HG02759 (cell line): ENCODE data around the gene FZD10.

ENCODE experiments used
- ATAC-seq: cut with Tn5 transposase; IDR thresholded peaks from one replicate; pipeline ENCODE4 v1.9.1; 2021; ENCODE audit warnings: mild to moderate bottlenecking, moderate library complexity; ENCODE audit not compliant: unreplicated experiment

FZD10 gene

DNA sequence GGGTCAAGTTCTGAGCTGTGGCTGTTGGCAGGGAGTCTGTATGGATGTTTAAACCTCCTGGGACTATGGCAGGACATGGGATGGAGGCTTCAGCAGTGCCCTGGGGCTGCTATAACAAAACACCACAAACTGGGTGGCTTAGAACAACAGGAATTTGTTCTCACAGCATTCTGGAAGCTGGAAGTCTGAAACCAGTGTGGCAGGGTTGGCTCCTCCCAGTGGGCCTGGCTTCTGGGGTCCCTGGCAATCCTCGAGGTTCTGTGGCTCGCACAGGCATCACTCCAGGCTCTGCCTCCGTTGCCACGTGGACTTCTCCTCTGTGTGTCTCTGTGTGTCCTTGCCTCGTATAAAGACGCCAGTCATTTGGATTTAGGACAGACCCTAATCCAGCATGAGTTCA lies 39.9 kb downstream of the FZD10 start:
- no peak for ATAC-seq

DNA sequence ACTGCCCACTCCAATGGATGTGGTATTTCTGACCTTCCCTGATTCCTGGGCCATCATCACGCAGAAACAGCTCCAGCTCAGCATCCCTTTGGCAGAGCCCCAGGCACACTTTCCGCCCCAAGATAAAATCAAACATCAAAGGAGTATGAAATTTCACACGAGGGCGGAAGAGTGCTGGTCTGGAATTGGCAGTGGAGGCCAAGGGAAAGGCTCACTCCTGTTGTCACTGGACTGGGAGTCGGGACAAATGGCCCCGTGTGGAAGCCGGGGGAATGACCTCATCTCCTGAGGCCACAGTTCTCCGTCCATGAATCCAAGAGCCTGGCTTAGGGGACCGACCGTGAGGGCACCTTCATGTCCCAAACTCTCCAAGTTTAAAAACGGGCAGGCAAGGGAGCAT lies 40.9 kb downstream of the FZD10 start:
- no peak for ATAC-seq

GRCh38 chr12:130204541-130204953 lies 42.3 kb downstream of the FZD10 start:
- no peak for ATAC-seq

- no peak for ATAC-seq
These were observed 43.2 kb downstream of the FZD10 start for GRCh38 chr12:130205495-130205894.

DNA sequence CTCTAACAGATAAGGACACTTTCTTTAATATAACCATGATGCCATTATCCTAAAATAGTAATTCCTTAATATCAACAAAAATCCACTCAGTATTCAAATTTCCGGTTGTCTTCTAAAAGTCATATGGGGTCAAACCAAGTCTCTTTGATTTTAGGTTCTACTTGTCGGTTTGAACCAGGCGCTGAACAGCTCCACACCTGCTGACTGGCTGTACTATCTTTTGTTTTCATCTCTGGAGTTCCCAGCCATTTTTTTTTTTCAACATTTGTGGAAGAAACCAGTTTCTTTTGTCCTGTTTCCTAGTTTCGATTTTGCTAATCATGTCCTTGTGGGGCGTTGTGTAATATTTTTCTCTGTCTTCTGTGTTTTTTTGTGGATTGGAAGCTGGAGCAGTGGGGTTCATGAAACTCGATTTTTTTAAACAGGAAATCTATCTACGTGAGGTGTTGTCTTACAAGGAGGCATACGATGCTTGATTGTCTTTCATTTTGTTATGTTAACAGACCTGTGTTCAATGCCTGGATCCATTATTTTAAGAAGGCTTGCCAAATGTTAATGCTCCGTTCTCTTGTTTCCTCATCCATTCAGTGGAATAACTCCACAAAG lies 50.2 kb downstream of the FZD10 start:
- no peak for ATAC-seq

DNA sequence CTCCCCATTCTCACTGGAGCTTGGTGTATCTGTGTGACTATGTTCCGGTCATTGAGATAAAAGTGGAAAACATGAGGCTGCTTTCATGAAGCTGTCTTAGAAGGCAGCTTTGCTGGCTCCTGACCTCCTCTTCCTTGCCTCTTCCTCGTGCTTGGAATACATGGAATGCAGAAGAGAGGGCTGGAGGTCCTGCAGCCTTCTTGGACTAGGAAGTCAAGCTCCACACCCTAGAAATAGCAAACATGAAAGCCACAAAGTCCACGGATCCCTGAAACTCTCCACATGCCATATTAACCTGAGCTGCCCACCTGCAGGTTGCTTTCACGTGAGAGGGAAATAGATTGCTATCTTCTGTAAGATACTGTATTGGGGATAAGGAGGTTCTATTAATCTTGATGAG lies 51.0 kb downstream of the FZD10 start:
- no peak for ATAC-seq

GRCh38 chr12:130214686-130215395 lies 52.6 kb downstream of the FZD10 start:
- no peak for ATAC-seq
